ENCODE results near the gene NEK10.

NEK10 gene

DNA sequence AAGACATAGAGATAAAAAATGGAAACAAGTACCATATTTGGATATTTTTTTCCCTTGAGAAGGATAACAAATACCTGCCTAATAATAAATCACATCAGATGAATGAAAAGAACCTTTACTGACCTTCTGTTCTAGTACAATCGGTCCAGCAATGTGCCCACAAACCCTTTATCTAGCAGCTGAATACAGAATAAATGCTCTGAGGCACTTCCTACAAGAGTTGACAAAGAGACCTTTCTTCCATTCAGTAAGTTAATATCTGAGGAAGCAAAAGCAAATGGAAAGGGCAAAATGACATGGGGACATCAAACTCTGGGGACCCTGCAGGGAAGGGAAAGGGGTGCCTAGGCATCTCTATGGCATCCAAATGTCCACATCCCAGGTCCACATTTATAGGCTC lies 115.8 kb downstream of the NEK10 start:
- H3K36me3 ChIP-seq, result no peaks in the 10 kb centered on the region
- intact Hi-C loops (cut with DNase I; ENCODE audit: low total_unique reads), result no loop called here
- no peaks in the 10 kb centered on the region for H3K9me3 ChIP-seq
- no peak overlapping the region for H3K27ac ChIP-seq
- H3K4me1 ChIP-seq, result peaks cover 0 to 4% (median 0%) of the 10 kb centered on the region in 4 donors
- DNase-seq, result no peak
- no peak overlapping the region for H3K4me3 ChIP-seq
- TF ChIP-seq, protein P1, sequence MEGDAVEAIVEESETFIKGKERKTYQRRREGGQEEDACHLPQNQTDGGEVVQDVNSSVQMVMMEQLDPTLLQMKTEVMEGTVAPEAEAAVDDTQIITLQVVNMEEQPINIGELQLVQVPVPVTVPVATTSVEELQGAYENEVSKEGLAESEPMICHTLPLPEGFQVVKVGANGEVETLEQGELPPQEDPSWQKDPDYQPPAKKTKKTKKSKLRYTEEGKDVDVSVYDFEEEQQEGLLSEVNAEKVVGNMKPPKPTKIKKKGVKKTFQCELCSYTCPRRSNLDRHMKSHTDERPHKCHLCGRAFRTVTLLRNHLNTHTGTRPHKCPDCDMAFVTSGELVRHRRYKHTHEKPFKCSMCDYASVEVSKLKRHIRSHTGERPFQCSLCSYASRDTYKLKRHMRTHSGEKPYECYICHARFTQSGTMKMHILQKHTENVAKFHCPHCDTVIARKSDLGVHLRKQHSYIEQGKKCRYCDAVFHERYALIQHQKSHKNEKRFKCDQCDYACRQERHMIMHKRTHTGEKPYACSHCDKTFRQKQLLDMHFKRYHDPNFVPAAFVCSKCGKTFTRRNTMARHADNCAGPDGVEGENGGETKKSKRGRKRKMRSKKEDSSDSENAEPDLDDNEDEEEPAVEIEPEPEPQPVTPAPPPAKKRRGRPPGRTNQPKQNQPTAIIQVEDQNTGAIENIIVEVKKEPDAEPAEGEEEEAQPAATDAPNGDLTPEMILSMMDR (IDR thresholded peaks at IDR 0.05), result no peak
- no peaks in the 10 kb centered on the region for H3K27me3 ChIP-seq

DNA sequence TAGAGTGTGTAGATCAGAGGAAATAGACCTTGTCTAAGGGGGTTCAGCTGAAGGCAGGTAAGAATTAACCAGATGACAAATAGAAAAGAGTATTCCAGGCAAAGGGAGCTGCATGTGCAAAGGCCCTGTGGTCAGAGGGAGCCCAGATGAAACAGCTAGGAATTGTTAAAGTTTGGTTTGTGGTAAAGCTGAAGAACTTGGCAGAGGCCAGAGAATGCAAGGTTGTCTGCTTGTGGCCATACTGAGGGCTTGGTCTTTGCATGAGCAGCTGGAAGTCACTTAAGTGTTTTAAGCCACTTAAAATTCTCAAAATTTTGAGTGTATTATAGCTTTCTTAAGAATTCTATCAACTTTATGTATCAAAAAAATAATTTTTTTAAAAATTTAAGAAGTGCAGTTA lies 116.5 kb downstream of the NEK10 start:
- no peak for DNase-seq
- intact Hi-C loops (cut with DNase I; ENCODE audit: low total_unique reads), result no loop called here
- TF ChIP-seq, protein P1 (IDR thresholded peaks at IDR 0.05), result no peak
- H3K4me3 ChIP-seq, result no peak overlapping the region
- H3K27ac ChIP-seq, result no peak overlapping the region
- H3K36me3 ChIP-seq, result no peaks in the 10 kb centered on the region
- H3K4me1 ChIP-seq, result peaks cover 0 to 4% (median 0%) of the 10 kb centered on the region in 4 donors
- H3K27me3 ChIP-seq, result no peaks in the 10 kb centered on the region
- H3K9me3 ChIP-seq, result no peaks in the 10 kb centered on the region

DNA sequence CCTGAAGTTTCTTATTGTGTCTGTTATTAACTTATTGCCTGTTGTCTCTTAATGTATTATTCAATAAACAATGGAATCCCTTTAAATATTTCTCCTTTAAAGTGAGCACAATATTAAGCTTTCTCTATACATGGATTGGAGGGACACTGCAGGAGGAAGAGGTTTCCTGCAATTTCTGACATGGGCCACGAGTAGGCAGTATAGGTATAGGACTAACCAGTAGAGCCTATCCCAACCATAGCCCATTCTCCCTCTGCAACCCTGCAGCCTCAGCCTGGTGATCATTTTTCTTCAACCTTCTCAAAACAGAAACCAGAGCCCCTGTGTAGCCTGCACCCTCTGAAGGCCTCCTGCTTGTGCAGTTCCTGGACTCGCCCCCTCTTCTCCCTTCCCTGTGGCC lies 124.8 kb downstream of the NEK10 start:
- Histone ChIP-seq H3K27ac (no peak overlapping the region), H3K36me3 (no peaks in the 10 kb centered on the region), H3K9me3 (no peaks in the 10 kb centered on the region), H3K27me3 (no peaks in the 10 kb centered on the region), H3K4me3 (no peak overlapping the region), H3K4me1 (peaks cover 0 to 5% (median 0%) of the 10 kb centered on the region in 4 donors)
- TF ChIP-seq, protein P1 (IDR thresholded peaks at IDR 0.05), result no peak
- intact Hi-C loops (cut with DNase I; ENCODE audit: low total_unique reads), result no loop called here
- DNase-seq, result no peak

DNA sequence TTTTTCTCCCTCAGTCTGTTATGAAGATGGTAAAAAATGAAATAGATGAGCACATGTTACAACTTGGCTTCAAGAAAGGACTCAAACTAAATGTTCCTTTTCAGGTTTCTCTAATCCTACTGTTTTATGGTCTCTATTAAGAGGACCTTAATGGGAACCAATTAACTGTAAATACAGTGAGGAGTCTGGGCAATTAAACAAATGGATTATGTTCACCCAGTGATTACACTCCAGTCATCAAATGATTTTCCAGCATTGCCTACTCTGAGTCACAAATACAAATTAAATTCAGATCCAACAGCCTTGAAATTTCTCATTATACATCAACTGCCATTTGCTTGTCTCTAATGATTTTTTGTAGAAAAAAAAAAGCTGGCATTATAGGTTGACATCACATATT lies 129.2 kb downstream of the NEK10 start:
- TF ChIP-seq, protein P1 (IDR thresholded peaks at IDR 0.05), result no peak
- Histone ChIP-seq H3K27me3 (no peaks in the 10 kb centered on the region), H3K36me3 (no peaks in the 10 kb centered on the region), H3K4me1 (peaks cover 0 to 5% (median 0%) of the 10 kb centered on the region in 4 donors), H3K27ac (no peak overlapping the region), H3K4me3 (no peak overlapping the region), H3K9me3 (peaks cover 0 to 31% (median 11%) of the 10 kb centered on the region in 3 donors)
- intact Hi-C loops (cut with DNase I; ENCODE audit: low total_unique reads), result no loop called here
- DNase-seq, result no peak

DNA sequence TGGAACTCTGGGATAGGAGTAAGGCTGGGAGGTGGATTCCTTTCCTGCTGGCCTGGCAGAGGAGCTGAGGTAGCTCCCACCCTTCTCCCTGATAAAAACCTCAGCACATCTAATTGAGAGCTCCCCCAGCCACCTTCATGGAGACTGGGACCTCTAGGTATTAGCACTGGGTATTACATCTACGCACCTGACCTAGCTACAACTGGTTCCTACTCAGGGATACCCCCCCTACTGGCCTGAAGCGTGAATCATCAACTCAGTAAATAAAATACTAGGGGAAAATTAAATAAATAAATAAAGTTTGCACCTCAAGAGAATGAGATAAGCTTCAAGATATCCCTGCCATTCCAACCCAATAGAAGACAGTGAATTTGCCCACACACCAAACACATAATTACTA lies 140.4 kb downstream of the NEK10 start:
- peaks cover 0 to 5% (median 0%) of the 10 kb centered on the region in 4 donors for H3K4me1 ChIP-seq
- no peak overlapping the region for H3K27ac ChIP-seq
- intact Hi-C loops (cut with DNase I; ENCODE audit: low total_unique reads), result no loop called here
- H3K4me3 ChIP-seq, result no peak overlapping the region
- H3K9me3 ChIP-seq, result peaks cover 0 to 14% (median under 1%) of the 10 kb centered on the region in 3 donors
- H3K36me3 ChIP-seq, result peaks cover 0 to 3% (median 0%) of the 10 kb centered on the region in 3 donors
- DNase-seq, result no peak
- H3K27me3 ChIP-seq, result no peaks in the 10 kb centered on the region
- TF ChIP-seq, protein P1 (IDR thresholded peaks at IDR 0.05), result no peak

DNA sequence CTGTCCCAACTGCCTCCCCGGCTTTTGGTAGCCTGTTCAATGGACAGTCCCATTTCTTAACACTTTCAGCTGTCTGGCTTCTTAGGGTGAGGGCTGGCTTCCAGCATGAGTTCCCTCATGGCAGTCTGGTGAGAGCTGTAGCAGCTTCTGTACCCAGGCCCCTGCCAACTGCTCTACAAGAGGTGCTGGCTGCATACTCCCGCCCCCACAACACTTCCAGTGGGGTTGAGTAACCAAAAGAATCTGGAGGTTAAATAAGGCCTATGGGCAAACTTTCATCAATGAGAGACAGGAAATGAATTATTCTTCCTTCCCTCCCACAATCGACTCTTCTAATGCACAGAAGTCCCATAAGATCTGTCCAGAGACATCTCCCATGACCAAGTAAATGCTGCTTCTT lies 145.0 kb downstream of the NEK10 start:
- no peak for DNase-seq
- Histone ChIP-seq H3K27me3 (no peaks in the 10 kb centered on the region), H3K27ac (no peak overlapping the region), H3K4me1 (peaks cover 0 to 5% (median 0%) of the 10 kb centered on the region in 4 donors), H3K9me3 (no peaks in the 10 kb centered on the region), H3K4me3 (no peak overlapping the region), H3K36me3 (no peaks in the 10 kb centered on the region)
- TF ChIP-seq, protein P1 (IDR thresholded peaks at IDR 0.05), result no peak
- intact Hi-C loops (cut with DNase I; ENCODE audit: low total_unique reads), result no loop called here

All from tibial artery (tissue), 4 donors.